Measurements from ENCODE around the gene RABGGTA.

DNA sequence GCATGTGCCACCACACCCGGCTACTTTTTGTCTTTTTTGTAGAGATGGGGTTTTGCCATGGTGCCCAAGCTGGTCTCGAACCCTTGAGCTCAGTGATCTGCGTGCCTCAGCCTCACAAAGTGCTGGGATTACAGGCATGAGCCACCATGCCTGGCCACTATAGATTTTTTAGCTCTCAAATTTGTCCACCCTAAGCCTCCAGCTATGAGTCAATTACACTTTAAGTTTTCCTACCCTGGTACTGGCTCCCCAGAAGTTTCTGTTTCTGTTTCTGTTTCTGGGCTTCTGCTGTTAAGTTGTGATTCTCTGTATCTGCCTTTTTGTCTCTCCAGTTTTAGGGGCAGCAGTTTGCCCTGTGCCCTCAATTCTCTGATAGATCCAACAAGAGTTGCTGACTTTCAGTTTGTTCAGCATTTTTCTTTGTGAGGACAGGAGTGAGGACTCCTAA, 24.6 kb downstream of the RABGGTA start:
- TF ChIP-seq EZH2phosphoT487 (IDR thresholded peaks at IDR 0.05; ENCODE audit: insufficient read depth, low read depth) (no peak), EZH2 (IDR thresholded peaks at IDR 0.05; ENCODE audit: insufficient read depth, poor library complexity, severe bottlenecking) (no peak)

Data from GM23248 (cell line).